HG02642 (cell line): ENCODE measurements around the gene SMIM35.

Experiments
- ATAC-seq: cut with Tn5 transposase; IDR thresholded peaks from one replicate; pipeline ENCODE4 v1.9.1; 2021; ENCODE audit warnings: mild to moderate bottlenecking; ENCODE audit not compliant: unreplicated experiment, poor library complexity

SMIM35 gene

GRCh38 chr11:118046051-118046963, 40.5 kb downstream of the SMIM35 start:
- no peak for ATAC-seq

- no peak for ATAC-seq
Observed at GRCh38 chr11:118045191-118045590, 41.6 kb downstream of the SMIM35 start.

GRCh38 chr11:118042796-118043195, 44.0 kb downstream of the SMIM35 start:
- no peak for ATAC-seq

- ATAC-seq: no peak
Observed at GRCh38 chr11:118042141-118042540, 44.6 kb downstream of the SMIM35 start.

GRCh38 chr11:118033443-118033842, 53.3 kb downstream of the SMIM35 start:
- ATAC-seq: no peak

- no peak for ATAC-seq
Observed at GRCh38 chr11:118028626-118029025, 58.1 kb downstream of the SMIM35 start.

- no peak for ATAC-seq
Observed at GRCh38 chr11:118027694-118028093, 59.1 kb downstream of the SMIM35 start.

GRCh38 chr11:118021146-118021545, 65.6 kb downstream of the SMIM35 start:
- ATAC-seq: no peak

GRCh38 chr11:118018401-118018800, 68.4 kb downstream of the SMIM35 start:
- no peak for ATAC-seq

- no peak for ATAC-seq
Observed at GRCh38 chr11:118017631-118018315, 69.0 kb downstream of the SMIM35 start.

- no peak for ATAC-seq
Observed at GRCh38 chr11:118017111-118017510, 69.7 kb downstream of the SMIM35 start.

- ATAC-seq: no peak
Observed at GRCh38 chr11:118016104-118016503, 70.7 kb downstream of the SMIM35 start.

GRCh38 chr11:118015385-118015841, 71.3 kb downstream of the SMIM35 start:
- no peak for ATAC-seq

GRCh38 chr11:118014022-118014421, 72.7 kb downstream of the SMIM35 start:
- ATAC-seq: no peak

GRCh38 chr11:118012083-118012669, 74.6 kb downstream of the SMIM35 start:
- ATAC-seq: no peak

GRCh38 chr11:118010738-118011461, 75.9 kb downstream of the SMIM35 start:
- ATAC-seq: peak; percentile 75

GRCh38 chr11:118009864-118010737, 76.7 kb downstream of the SMIM35 start:
- ATAC-seq: no peak

- ATAC-seq: no peak
Observed at GRCh38 chr11:118008271-118008911, 78.4 kb downstream of the SMIM35 start.
